SK-N-SH (cell line): ENCODE results near the gene MB21D2. TPM values are rescaled to one million over a fixed set of nuclear protein-coding genes. Genes with fewer than 3 reads are reported as not detected.

Experiments
- CTCF ChIA-PET: fragments of 300-600, 350-600 bp; formaldehyde crosslinking; extraction: SDS; loops from one replicate; lab custom pipeline; 2021; lab: Yijun Ruan, JAX
- POLR2A ChIA-PET: fragments of 350-600 bp; sonication (Branson Sonifier 250); formaldehyde crosslinking; extraction: SDS; loops from one replicate; lab custom pipeline; 2020; ENCODE audit warnings: antibody characterized with exemption, inconsistent platforms; lab: Yijun Ruan, JAX
- DNase-seq: peaks from one replicate; pipeline ENCODE4 v3.0.0; 2012
- H2AFZ ChIP-seq: fragments of 200-600 bp; sonication (generic); 2 replicates; pipeline ENCODE4 v1.8.1; 2016; ENCODE audit warnings: antibody characterized with exemption, mild to moderate bottlenecking, low read depth
- H3F3A ChIP-seq: fragments of 200-600 bp; sonication (generic); replicated peaks from 2 replicates; pipeline ENCODE3; 2016; ENCODE audit warnings: antibody characterized with exemption, mild to moderate bottlenecking; ENCODE audit not compliant: insufficient read depth
- H3K27ac ChIP-seq, 2 experiments: fragments of 200-500 bp in 1 of 2; fragments of 200-600 bp in 1 of 2; sonication (Bioruptor generic) in 1 of 2; sonication (generic), shearing (Covaris generic) in 1 of 2; 2 replicates each; pipeline versions ENCODE4 v1.5.1 to v1.6.1; 2014 to 2016; ENCODE audit warnings: low read depth in 2 of 2, inconsistent platforms in 1 of 2, low read length in 1 of 2, mild to moderate bottlenecking in 1 of 2, mixed read lengths in 1 of 2
- H3K27me3 ChIP-seq: fragments of 200-600 bp; sonication (generic), shearing (Covaris generic); 2 replicates; pipeline ENCODE4 v1.6.1; 2016; ENCODE audit warnings: mixed run types; ENCODE audit not compliant: insufficient read depth
- H3K36me3 ChIP-seq, 2 experiments: fragments of 200-500 bp in 1 of 2; fragments of 200-600 bp in 1 of 2; sonication (Bioruptor generic) in 1 of 2; sonication (generic) in 1 of 2; replicated peaks in 1 of 2; 2 replicates each; pipeline versions ENCODE3 to v1.5.1; 2014 to 2016; ENCODE audit warnings: low read length in 1 of 2, mild to moderate bottlenecking in 1 of 2; ENCODE audit not compliant: insufficient read depth in 2 of 2, control insufficient read depth in 1 of 2
- H3K4me1 ChIP-seq, 2 experiments: fragments of 200-500 bp in 1 of 2; fragments of 200-600 bp in 1 of 2; sonication (Bioruptor generic) in 1 of 2; sonication (generic), shearing (Covaris generic) in 1 of 2; 2 replicates each; pipeline versions ENCODE4 v1.5.1 to v1.6.1; 2014 to 2016; ENCODE audit warnings: low read depth in 1 of 2, low read length in 1 of 2, mixed run types in 1 of 2; ENCODE audit not compliant: insufficient read depth in 2 of 2, control insufficient read depth in 1 of 2
- H3K4me2 ChIP-seq: fragments of 200-600 bp; sonication (generic), shearing (Covaris generic); 2 replicates; pipeline ENCODE4 v1.6.1; 2017; ENCODE audit warnings: mixed run types
- H3K4me3 ChIP-seq, 2 experiments: fragments of 200-500 bp in 1 of 2; fragments of 200-600 bp in 1 of 2; sonication (Bioruptor generic) in 1 of 2; sonication (generic), shearing (Covaris generic) in 1 of 2; 2 replicates each; pipeline versions ENCODE4 v1.5.1 to v1.8.1; 2014 to 2016; ENCODE audit warnings: low read depth in 2 of 2, inconsistent platforms in 1 of 2, low read length in 1 of 2, mild to moderate bottlenecking in 1 of 2, mixed read lengths in 1 of 2, moderate library complexity in 1 of 2
- H3K79me2 ChIP-seq: fragments of 200-600 bp; sonication (generic); 2 replicates; pipeline ENCODE4 v1.8.1; 2017; ENCODE audit warnings: mild to moderate bottlenecking; ENCODE audit not compliant: insufficient read depth
- H3K9ac ChIP-seq: fragments of 200-600 bp; sonication (generic); 2 replicates; pipeline ENCODE4 v1.6.1; 2017; ENCODE audit warnings: mixed run types
- H3K9me2 ChIP-seq: fragments of 200-600 bp; sonication (generic); 2 replicates; pipeline ENCODE4 v1.6.1; 2017; ENCODE audit warnings: mixed run types
- H3K9me3 ChIP-seq: fragments of 200-600 bp; sonication (generic); 2 replicates; pipeline ENCODE4 v1.6.1; 2017; ENCODE audit warnings: mixed run types, mild to moderate bottlenecking, moderate library complexity
- H4K20me1 ChIP-seq: fragments of 200-600 bp; sonication (generic); 2 replicates; pipeline ENCODE4 v1.6.1; 2017; ENCODE audit warnings: mild to moderate bottlenecking, mixed run types; ENCODE audit not compliant: insufficient read depth
- CTCF ChIP-seq: fragments of 200-600 bp; sonication (generic); IDR thresholded peaks from 2 replicates; pipeline ENCODE4 v1.6.1; 2017; ENCODE audit warnings: antibody characterized with exemption, mild to moderate bottlenecking, moderate library complexity
- FOSL2 ChIP-seq: IDR thresholded peaks from 2 replicates; pipeline ENCODE4 v1.4.0; 2012; ENCODE audit warnings: low read depth, mild to moderate bottlenecking, moderate library complexity, borderline replicate concordance
- FOXJ3 ChIP-seq: sonication (generic); formaldehyde crosslinking; IDR thresholded peaks from 2 replicates; pipeline ENCODE4 v1.5.1; 2020; ENCODE audit warnings: mild to moderate bottlenecking, missing genetic modification reagents
- GATA2 ChIP-seq: sonication (generic); formaldehyde crosslinking; IDR thresholded peaks from 2 replicates; pipeline ENCODE4 v1.5.0; 2020; ENCODE audit warnings: mild to moderate bottlenecking, missing genetic modification reagents
- IRF3 ChIP-seq: fragments of 150-350 bp; IDR thresholded peaks from 2 replicates; pipeline ENCODE4 v1.6.1; 2016; ENCODE audit warnings: mild to moderate bottlenecking, low read depth, low read length
- JUND ChIP-seq: IDR thresholded peaks from 2 replicates; pipeline ENCODE4 v1.4.0; 2012
- MXI1 ChIP-seq: IDR thresholded peaks from 2 replicates; pipeline ENCODE4 v1.6.1; 2012; ENCODE audit warnings: mild to moderate bottlenecking, low read depth, low read length, improper control_type of control experiment
- NFIC ChIP-seq: IDR thresholded peaks from 2 replicates; pipeline ENCODE4 v1.4.0; 2012; ENCODE audit warnings: borderline replicate concordance
- PBX3 ChIP-seq: IDR thresholded peaks from 2 replicates; pipeline ENCODE4; 2012
- POLR2AphosphoS5 ChIP-seq: IDR thresholded peaks from 2 replicates; pipeline ENCODE4 v1.6.1; 2012; ENCODE audit warnings: low read depth, low read length
- RCOR1 ChIP-seq: fragments of 150-350 bp; IDR thresholded peaks from 2 replicates; pipeline ENCODE4 v1.6.1; 2017; ENCODE audit warnings: antibody characterized with exemption, low read length
- RFX5 ChIP-seq: IDR thresholded peaks from 2 replicates; pipeline ENCODE4 v1.6.1; 2012; ENCODE audit warnings: mild to moderate bottlenecking, improper control_type of control experiment, low read length
- SMC3 ChIP-seq: IDR thresholded peaks from 2 replicates; pipeline ENCODE4 v1.6.1; 2012; ENCODE audit warnings: low read depth, low read length, improper control_type of control experiment
- TEAD4 ChIP-seq: IDR thresholded peaks from 2 replicates; pipeline ENCODE4 v1.4.0; 2012; ENCODE audit warnings: mild to moderate bottlenecking, borderline replicate concordance; ENCODE audit not compliant: insufficient read depth
- YY1 ChIP-seq: IDR thresholded peaks from 2 replicates; pipeline ENCODE4 v1.4.0; 2012; ENCODE audit warnings: low read depth, mild to moderate bottlenecking
- ZBTB33 ChIP-seq: IDR thresholded peaks from 2 replicates; pipeline ENCODE4 v1.4.0; 2012; ENCODE audit warnings: low read depth, borderline replicate concordance
- WGBS: methylation state at CpG from one replicate; pipeline ENCODE4 v1.1.6; 2017; ENCODE audit warnings: low lambda C conversion rate; 5-methylcytosine and 5-hydroxymethylcytosine counted together
- polyA plus RNA-seq, 3 experiments: library from polyadenylated mRNA; depleted of rRNA; stranded (reverse); fragments of >200 nt; gene quantifications; 2 replicates each; pipeline ENCODE4 v1.2.3, GENCODE V29; 2012
- TF ChIP-seq, protein P1 (sequence below): IDR thresholded peaks from 2 replicates; pipeline ENCODE4 v1.6.1; 2012; ENCODE audit warnings: mild to moderate bottlenecking, low read depth, low read length, moderate library complexity
- TF ChIP-seq, protein P2 (sequence below): IDR thresholded peaks from 2 replicates; pipeline ENCODE4 v1.4.0; 2012; ENCODE audit warnings: low read depth

The MB21D2 gene
- polyA plus RNA-seq, 1 of the 3 experiments (the other 2 are of a cell fraction) = 12.7 TPM

- TF ChIP-seq RFX5 (no peak), YY1 (no peak), SMC3 (no peak), JUND (no peak), GATA2 (no peak), NFIC (no peak), PBX3 (no peak), FOSL2 (no peak), CTCF (no peak)
Observed at GRCh38 chr3:192855434-192855833, 62.2 kb downstream of the MB21D2 start (continued).

- H3K27me3 ChIP-seq = no peaks in the 10 kb centered on the region
- H3K4me3 ChIP-seq = no peak overlapping the region
- peaks cover 38% of the 10 kb centered on the region for H4K20me1 ChIP-seq
- H3K4me1 ChIP-seq = peaks cover 4 to 22% of the 10 kb centered on the region in 2 experiments
- peaks cover 10% of the 10 kb centered on the region for H3F3A ChIP-seq
- no peaks in the 10 kb centered on the region for H3K9me2 ChIP-seq
- ChIA-PET POLR2A (no interaction called here), CTCF (interaction anchor here (1.0 kb wide), 1 partner anchor 12 kb away, joined by 3 read pairs; no protein-coding TSS in a partner anchor)
- peaks cover 0 to 7% of the 10 kb centered on the region in 2 experiments for H3K36me3 ChIP-seq
- H3K9me3 ChIP-seq = no peaks in the 10 kb centered on the region
- H2AFZ ChIP-seq = no peak overlapping the region
- WGBS = 29% methylated on average over 5 of the region's 5 CpGs
- peak; percentile 46 for DNase-seq
- peak overlapping the region; percentile 16; the same call in 1 of the 2 replicates for H3K4me2 ChIP-seq
- H3K9ac ChIP-seq = no peak overlapping the region
- peaks cover 80% of the 10 kb centered on the region for H3K79me2 ChIP-seq
- H3K27ac ChIP-seq = peak overlapping the region in 1 of 2 experiments; percentile 13; a peak in 1 of 4 replicates
- TF ChIP-seq SMC3 (no peak), TEAD4 (peak; percentile 82), CTCF (no peak), FOXJ3 (CRISPR knock-in tag) (no peak), ZBTB33 (no peak; the same call in 1 of the 2 replicates), RCOR1 (0 out of 2 replicates have a peak, but pooled peaks have one; percentile 35), YY1 (no peak), MXI1 (no peak), JUND (peak; percentile 86), IRF3 (no peak), POLR2AphosphoS5 (peak; percentile 66; the same call in 1 of the 2 replicates)
- TF ChIP-seq, protein P1, sequence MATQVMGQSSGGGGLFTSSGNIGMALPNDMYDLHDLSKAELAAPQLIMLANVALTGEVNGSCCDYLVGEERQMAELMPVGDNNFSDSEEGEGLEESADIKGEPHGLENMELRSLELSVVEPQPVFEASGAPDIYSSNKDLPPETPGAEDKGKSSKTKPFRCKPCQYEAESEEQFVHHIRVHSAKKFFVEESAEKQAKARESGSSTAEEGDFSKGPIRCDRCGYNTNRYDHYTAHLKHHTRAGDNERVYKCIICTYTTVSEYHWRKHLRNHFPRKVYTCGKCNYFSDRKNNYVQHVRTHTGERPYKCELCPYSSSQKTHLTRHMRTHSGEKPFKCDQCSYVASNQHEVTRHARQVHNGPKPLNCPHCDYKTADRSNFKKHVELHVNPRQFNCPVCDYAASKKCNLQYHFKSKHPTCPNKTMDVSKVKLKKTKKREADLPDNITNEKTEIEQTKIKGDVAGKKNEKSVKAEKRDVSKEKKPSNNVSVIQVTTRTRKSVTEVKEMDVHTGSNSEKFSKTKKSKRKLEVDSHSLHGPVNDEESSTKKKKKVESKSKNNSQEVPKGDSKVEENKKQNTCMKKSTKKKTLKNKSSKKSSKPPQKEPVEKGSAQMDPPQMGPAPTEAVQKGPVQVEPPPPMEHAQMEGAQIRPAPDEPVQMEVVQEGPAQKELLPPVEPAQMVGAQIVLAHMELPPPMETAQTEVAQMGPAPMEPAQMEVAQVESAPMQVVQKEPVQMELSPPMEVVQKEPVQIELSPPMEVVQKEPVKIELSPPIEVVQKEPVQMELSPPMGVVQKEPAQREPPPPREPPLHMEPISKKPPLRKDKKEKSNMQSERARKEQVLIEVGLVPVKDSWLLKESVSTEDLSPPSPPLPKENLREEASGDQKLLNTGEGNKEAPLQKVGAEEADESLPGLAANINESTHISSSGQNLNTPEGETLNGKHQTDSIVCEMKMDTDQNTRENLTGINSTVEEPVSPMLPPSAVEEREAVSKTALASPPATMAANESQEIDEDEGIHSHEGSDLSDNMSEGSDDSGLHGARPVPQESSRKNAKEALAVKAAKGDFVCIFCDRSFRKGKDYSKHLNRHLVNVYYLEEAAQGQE = peak; percentile 76
- TF ChIP-seq, protein P2, sequence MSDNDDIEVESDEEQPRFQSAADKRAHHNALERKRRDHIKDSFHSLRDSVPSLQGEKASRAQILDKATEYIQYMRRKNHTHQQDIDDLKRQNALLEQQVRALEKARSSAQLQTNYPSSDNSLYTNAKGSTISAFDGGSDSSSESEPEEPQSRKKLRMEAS = peak; percentile 57; the same call in 1 of the 2 replicates
Observed at GRCh38 chr3:192851821-192852372, 65.8 kb downstream of the MB21D2 start.
